Hepatocyte (in vitro differentiated cells): ENCODE measurements around the gene GLRA1. TPM values are rescaled to one million over a fixed set of nuclear protein-coding genes. Genes with fewer than 3 reads are reported as not detected.

Experiments
- DNase-seq: peaks from one replicate; pipeline ENCODE4 v3.0.0-alpha.2; 2016; ENCODE audit warnings: low spot score
- H2AFZ ChIP-seq: fragments of 200-600 bp; sonication (generic); 2 replicates; pipeline ENCODE4 v1.6.0; 2016; ENCODE audit warnings: antibody characterized with exemption, mild to moderate bottlenecking
- H3K27ac ChIP-seq: fragments of 200-600 bp; sonication (generic); 2 replicates; pipeline ENCODE4 v1.5.1; 2016; ENCODE audit warnings: mild to moderate bottlenecking
- H3K27me3 ChIP-seq: fragments of 200-600 bp; sonication (generic); 2 replicates; pipeline ENCODE4 v1.6.1; 2016
- H3K36me3 ChIP-seq: fragments of 200-600 bp; sonication (generic); replicated peaks from 2 replicates; pipeline ENCODE4 v1.5.1; 2016; ENCODE audit warnings: low read depth; ENCODE audit not compliant: insufficient read depth
- H3K4me1 ChIP-seq: fragments of 200-600 bp; sonication (generic); 2 replicates; pipeline ENCODE4 v1.5.1; 2016; ENCODE audit warnings: mild to moderate bottlenecking, moderate library complexity; ENCODE audit not compliant: insufficient read depth
- H3K4me2 ChIP-seq: fragments of 200-600 bp; sonication (generic); 2 replicates; pipeline ENCODE4 v1.6.0; 2016
- H3K4me3 ChIP-seq: fragments of 200-600 bp; sonication (generic); 2 replicates; pipeline ENCODE4 v1.5.1; 2016; ENCODE audit warnings: mild to moderate bottlenecking
- H3K79me2 ChIP-seq: fragments of 200-600 bp; sonication (generic); 2 replicates; pipeline ENCODE4 v1.6.0; 2017; ENCODE audit warnings: mild to moderate bottlenecking
- H3K9me2 ChIP-seq: fragments of 200-600 bp; sonication (generic); replicated peaks from 2 replicates; pipeline ENCODE4 v1.6.0; 2017; ENCODE audit warnings: mild to moderate bottlenecking; ENCODE audit not compliant: insufficient read depth
- H3K9me3 ChIP-seq: fragments of 200-600 bp; sonication (generic); 2 replicates; pipeline ENCODE4 v1.5.1; 2016; ENCODE audit warnings: low read depth, mild to moderate bottlenecking
- H4K20me1 ChIP-seq: fragments of 200-600 bp; sonication (generic); 2 replicates; pipeline ENCODE4 v1.6.0; 2016; ENCODE audit warnings: mild to moderate bottlenecking; ENCODE audit not compliant: insufficient read depth, poor library complexity, severe bottlenecking
- EZH2 ChIP-seq: fragments of 200-600 bp; sonication (generic); IDR thresholded peaks from 2 replicates; pipeline ENCODE4 v1.6.1; 2016; ENCODE audit warnings: antibody characterized with exemption, mild to moderate bottlenecking, borderline replicate concordance
- EZH2phosphoT487 ChIP-seq: fragments of 200-600 bp; sonication (generic); IDR thresholded peaks from one replicate; pipeline ENCODE4 v1.6.1; 2018; ENCODE audit warnings: antibody characterized with exemption, mild to moderate bottlenecking, low read depth, moderate library complexity; ENCODE audit not compliant: unreplicated experiment, severe bottlenecking
- WGBS: methylation state at CpG from one replicate; pipeline ENCODE4 v1.1.6; 2016; ENCODE audit warnings: low lambda C conversion rate; ENCODE audit errors: missing lambda C conversion rate; 5-methylcytosine and 5-hydroxymethylcytosine counted together
- polyA plus RNA-seq: library from polyadenylated mRNA; unstranded; fragments of >200 nt; fragmentation: Nextera tagmentation; extraction: Ambion mirVana; gene quantifications from 2 replicates; pipeline ENCODE4 v1.2.1, GENCODE V29; 2016
- total RNA-seq: library from RNA; depleted of rRNA; stranded (reverse); fragments of >200 nt; gene quantifications from 2 replicates; pipeline ENCODE4 v1.2.3, GENCODE V29; 2014
- TF ChIP-seq, protein P1 (sequence below): fragments of 200-600 bp; sonication (generic); IDR thresholded peaks from 2 replicates; pipeline ENCODE4 v1.5.1; 2016; ENCODE audit warnings: antibody characterized with exemption, mild to moderate bottlenecking; ENCODE audit not compliant: poor library complexity

The GLRA1 gene
- total and polyA plus RNA-seq, 2 experiments from 2014 or later: not detected

DNA sequence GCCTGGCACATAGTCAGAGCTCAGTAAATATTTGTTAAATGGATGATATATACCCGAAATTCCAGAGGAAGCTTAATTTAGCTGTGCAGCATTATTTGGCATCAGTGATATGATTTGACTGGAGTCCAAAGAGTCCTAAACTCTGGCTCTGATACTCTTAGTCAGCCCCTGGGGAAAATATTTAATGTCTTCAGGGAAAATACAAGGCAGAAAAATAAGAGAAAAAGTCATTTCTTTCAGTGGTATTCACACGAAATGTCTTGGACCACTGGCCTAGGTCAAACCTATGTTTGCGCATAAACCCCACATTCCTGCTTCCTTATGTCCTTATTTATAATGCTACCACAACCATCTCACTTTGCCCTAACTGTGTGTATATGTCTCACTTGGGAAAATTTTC is 23.8 kb downstream of the GLRA1 start:
- Histone ChIP-seq H3K4me2 (no peak overlapping the region), H2AFZ (no peak overlapping the region), H3K36me3 (no peaks in the 10 kb centered on the region), H3K9me3 (no peaks in the 10 kb centered on the region), H3K79me2 (no peaks in the 10 kb centered on the region), H3K4me3 (no peak overlapping the region), H3K27ac (no peak overlapping the region), H4K20me1 (no peaks in the 10 kb centered on the region), H3K27me3 (peaks cover 10% of the 10 kb centered on the region), H3K4me1 (no peaks in the 10 kb centered on the region), H3K9me2 (no peaks in the 10 kb centered on the region)
- WGBS: 82% methylated on average over 3 of the region's 3 CpGs
- DNase-seq: no peak
- TF ChIP-seq, protein P1, sequence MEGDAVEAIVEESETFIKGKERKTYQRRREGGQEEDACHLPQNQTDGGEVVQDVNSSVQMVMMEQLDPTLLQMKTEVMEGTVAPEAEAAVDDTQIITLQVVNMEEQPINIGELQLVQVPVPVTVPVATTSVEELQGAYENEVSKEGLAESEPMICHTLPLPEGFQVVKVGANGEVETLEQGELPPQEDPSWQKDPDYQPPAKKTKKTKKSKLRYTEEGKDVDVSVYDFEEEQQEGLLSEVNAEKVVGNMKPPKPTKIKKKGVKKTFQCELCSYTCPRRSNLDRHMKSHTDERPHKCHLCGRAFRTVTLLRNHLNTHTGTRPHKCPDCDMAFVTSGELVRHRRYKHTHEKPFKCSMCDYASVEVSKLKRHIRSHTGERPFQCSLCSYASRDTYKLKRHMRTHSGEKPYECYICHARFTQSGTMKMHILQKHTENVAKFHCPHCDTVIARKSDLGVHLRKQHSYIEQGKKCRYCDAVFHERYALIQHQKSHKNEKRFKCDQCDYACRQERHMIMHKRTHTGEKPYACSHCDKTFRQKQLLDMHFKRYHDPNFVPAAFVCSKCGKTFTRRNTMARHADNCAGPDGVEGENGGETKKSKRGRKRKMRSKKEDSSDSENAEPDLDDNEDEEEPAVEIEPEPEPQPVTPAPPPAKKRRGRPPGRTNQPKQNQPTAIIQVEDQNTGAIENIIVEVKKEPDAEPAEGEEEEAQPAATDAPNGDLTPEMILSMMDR: no peak
- TF ChIP-seq EZH2phosphoT487: no peak
- no peak for TF ChIP-seq EZH2

GRCh38 chr5:151899399-151899798 is 25.3 kb downstream of the GLRA1 start:
- no peak for DNase-seq
- Histone ChIP-seq H2AFZ (no peak overlapping the region), H3K27ac (no peak overlapping the region), H3K79me2 (no peaks in the 10 kb centered on the region), H3K4me3 (no peak overlapping the region), H3K4me2 (no peak overlapping the region), H3K4me1 (no peaks in the 10 kb centered on the region), H3K36me3 (no peaks in the 10 kb centered on the region), H3K9me3 (no peaks in the 10 kb centered on the region), H3K9me2 (no peaks in the 10 kb centered on the region), H4K20me1 (no peaks in the 10 kb centered on the region), H3K27me3 (peaks cover 10% of the 10 kb centered on the region)
- TF ChIP-seq EZH2: no peak
- WGBS: 60% methylated on average over 2 of the region's 2 CpGs

GRCh38 chr5:151897896-151898295 is 26.8 kb downstream of the GLRA1 start:
- no peaks in the 10 kb centered on the region for H3K79me2 ChIP-seq
- H3K36me3 ChIP-seq: no peaks in the 10 kb centered on the region
- no peaks in the 10 kb centered on the region for H3K9me2 ChIP-seq
- H3K9me3 ChIP-seq: no peaks in the 10 kb centered on the region
- H3K4me3 ChIP-seq: no peak overlapping the region
- TF ChIP-seq, protein P1: no peak
- TF ChIP-seq EZH2phosphoT487 (no peak), EZH2 (no peak)
- H4K20me1 ChIP-seq: no peaks in the 10 kb centered on the region
- H3K27me3 ChIP-seq: peaks cover under 1% of the 10 kb centered on the region
- WGBS: 84% methylated on average over 1 of the region's 1 CpG
- no peaks in the 10 kb centered on the region for H3K4me1 ChIP-seq
- H2AFZ ChIP-seq: no peak overlapping the region
- H3K27ac ChIP-seq: no peak overlapping the region
- H3K4me2 ChIP-seq: no peak overlapping the region
- no peak for DNase-seq

DNA sequence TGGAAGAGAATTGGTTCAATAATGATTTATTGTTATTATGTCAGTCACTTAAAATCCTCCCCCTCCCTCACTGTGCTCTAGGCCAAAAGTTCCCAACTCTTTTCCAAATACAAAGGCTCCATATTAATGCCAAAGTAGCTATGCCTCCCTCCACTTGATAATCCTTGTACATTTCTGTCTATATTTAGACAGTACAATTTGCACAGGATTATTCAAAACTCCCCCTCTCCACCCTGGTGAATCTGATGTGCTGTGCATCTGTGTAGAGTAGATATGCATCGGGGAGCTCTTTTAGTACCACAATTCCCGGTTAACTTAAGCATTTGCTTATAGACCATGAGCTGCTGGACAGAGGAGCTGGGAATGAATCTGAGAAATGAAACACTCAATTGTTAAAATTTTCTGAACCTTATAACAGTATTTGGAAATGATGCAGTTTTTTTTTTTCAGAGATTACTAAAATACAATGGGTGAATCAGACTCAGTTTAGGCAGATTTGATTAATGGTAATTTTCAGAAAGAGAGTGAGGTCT is 27.6 kb downstream of the GLRA1 start:
- 85% methylated on average over 2 of the region's 2 CpGs for WGBS
- no peaks in the 10 kb centered on the region for H3K9me2 ChIP-seq
- H3K79me2 ChIP-seq: no peaks in the 10 kb centered on the region
- no peak overlapping the region for H3K4me3 ChIP-seq
- H4K20me1 ChIP-seq: no peaks in the 10 kb centered on the region
- H2AFZ ChIP-seq: no peak overlapping the region
- no peaks in the 10 kb centered on the region for H3K36me3 ChIP-seq
- no peak for DNase-seq
- H3K27me3 ChIP-seq: no peaks in the 10 kb centered on the region
- H3K9me3 ChIP-seq: no peaks in the 10 kb centered on the region
- TF ChIP-seq EZH2 (no peak), EZH2phosphoT487 (no peak)
- TF ChIP-seq, protein P1: no peak
- no peak overlapping the region for H3K4me2 ChIP-seq
- no peaks in the 10 kb centered on the region for H3K4me1 ChIP-seq
- H3K27ac ChIP-seq: no peak overlapping the region
